Kidney epithelial cell (primary cell): Measurements from ENCODE around the gene BAD. TPM values are rescaled to one million over a fixed set of nuclear protein-coding genes. Genes with fewer than 3 reads are reported as not detected.

Experiments
- DNase-seq: peaks from one replicate; pipeline ENCODE4 v3.0.0-alpha.2; 2010; ENCODE audit warnings: low read depth
- H3K27me3 ChIP-seq: 2 replicates; pipeline ENCODE4 v1.6.0; 2011; ENCODE audit warnings: low read length; ENCODE audit not compliant: control insufficient read depth, insufficient read depth
- H3K36me3 ChIP-seq: 2 replicates; pipeline ENCODE4 v1.5.1; 2011; ENCODE audit warnings: low read length; ENCODE audit not compliant: control insufficient read depth, insufficient read depth
- H3K4me3 ChIP-seq: 2 replicates; pipeline ENCODE4 v1.5.1; 2011; ENCODE audit warnings: low read depth, mild to moderate bottlenecking, control low read depth, low read length
- total RNA-seq: library from RNA; depleted of rRNA; stranded (reverse); fragments of >200 nt; gene quantifications from 2 replicates; pipeline ENCODE4 v1.2.3, GENCODE V29; 2015
- TF ChIP-seq, protein P1 (sequence below): IDR thresholded peaks from 2 replicates; pipeline ENCODE4 v1.5.1; 2011; ENCODE audit warnings: mild to moderate bottlenecking, moderate library complexity, low read length, control low read depth, inconsistent platforms; ENCODE audit not compliant: insufficient read depth, poor library complexity, severe bottlenecking

Gene BAD
- total RNA-seq: 118 and 153 TPM in 2 replicates

GRCh38 chr11:64284048-64284961, at the start of gene BAD:
Gene BAD (minus strand): TSS chr11:64284665. CDS start chr11:64284368, 297 bp downstream.
- Histone ChIP-seq H3K27me3 (no peaks in the 10 kb centered on the region), H3K4me3 (peak within 1 kb of the TSS; percentile 65), H3K36me3 (peaks cover 1% of the 10 kb centered on the region)
- DNase-seq: no peak
- TF ChIP-seq, protein P1, sequence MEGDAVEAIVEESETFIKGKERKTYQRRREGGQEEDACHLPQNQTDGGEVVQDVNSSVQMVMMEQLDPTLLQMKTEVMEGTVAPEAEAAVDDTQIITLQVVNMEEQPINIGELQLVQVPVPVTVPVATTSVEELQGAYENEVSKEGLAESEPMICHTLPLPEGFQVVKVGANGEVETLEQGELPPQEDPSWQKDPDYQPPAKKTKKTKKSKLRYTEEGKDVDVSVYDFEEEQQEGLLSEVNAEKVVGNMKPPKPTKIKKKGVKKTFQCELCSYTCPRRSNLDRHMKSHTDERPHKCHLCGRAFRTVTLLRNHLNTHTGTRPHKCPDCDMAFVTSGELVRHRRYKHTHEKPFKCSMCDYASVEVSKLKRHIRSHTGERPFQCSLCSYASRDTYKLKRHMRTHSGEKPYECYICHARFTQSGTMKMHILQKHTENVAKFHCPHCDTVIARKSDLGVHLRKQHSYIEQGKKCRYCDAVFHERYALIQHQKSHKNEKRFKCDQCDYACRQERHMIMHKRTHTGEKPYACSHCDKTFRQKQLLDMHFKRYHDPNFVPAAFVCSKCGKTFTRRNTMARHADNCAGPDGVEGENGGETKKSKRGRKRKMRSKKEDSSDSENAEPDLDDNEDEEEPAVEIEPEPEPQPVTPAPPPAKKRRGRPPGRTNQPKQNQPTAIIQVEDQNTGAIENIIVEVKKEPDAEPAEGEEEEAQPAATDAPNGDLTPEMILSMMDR: no peak

DNA sequence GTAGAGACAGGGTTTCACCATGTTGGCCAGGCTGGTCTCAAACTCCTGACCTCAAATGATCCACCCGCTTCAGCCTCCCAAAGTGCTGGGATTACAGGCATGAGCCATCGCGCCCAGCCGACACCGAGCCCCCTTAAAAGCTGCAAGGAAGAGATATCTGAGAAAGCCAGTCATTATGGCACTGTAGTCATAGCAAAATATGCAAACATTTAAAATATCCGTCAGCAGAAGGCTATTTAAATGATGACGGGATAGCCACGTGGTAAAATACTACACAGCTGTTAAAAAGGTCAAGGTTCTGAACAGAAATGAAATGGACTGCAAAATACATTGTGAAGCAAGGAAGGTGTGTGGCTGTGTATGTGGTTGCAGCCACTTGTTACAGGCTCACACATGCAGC, 49.1 kb upstream of the BAD start:
- Histone ChIP-seq H3K4me3 (no peak overlapping the region), H3K27me3 (no peaks in the 10 kb centered on the region), H3K36me3 (no peaks in the 10 kb centered on the region)
- DNase-seq: no peak
- TF ChIP-seq, protein P1: no peak

- TF ChIP-seq, protein P1: peak; percentile 79
- peak; percentile 77 for DNase-seq
- no peaks in the 10 kb centered on the region for H3K36me3 ChIP-seq
- H3K27me3 ChIP-seq: no peaks in the 10 kb centered on the region
- no peak overlapping the region for H3K4me3 ChIP-seq
Observed at GRCh38 chr11:64331569-64332371, 47.3 kb upstream of the BAD start.

DNA sequence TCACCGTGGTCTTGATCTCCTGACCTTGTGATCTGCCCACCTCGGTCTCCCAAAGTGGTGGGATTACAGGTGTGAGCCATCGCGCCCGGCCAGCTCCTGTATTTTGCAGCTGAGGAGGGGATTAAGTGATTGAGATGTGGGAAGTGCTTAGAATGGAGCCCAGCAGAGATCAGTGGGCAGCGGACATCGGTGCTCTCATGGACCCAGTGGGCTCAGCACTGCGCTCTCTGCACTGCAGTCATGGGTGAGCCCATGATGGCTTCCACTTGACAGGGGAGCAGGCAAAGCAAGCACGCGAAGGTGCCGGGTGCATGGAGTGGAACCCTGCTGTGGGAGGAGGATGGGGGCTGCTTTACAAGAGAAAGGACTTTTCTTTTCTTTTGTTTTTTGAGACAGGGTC, 46.4 kb upstream of the BAD start:
- Histone ChIP-seq H3K36me3 (no peaks in the 10 kb centered on the region), H3K27me3 (no peaks in the 10 kb centered on the region), H3K4me3 (no peak overlapping the region)
- no peak for DNase-seq
- TF ChIP-seq, protein P1: no peak

GRCh38 chr11:64327993-64328392, 43.5 kb upstream of the BAD start:
- DNase-seq: no peak
- no peak overlapping the region for H3K4me3 ChIP-seq
- TF ChIP-seq, protein P1: no peak

More at GRCh38 chr11:64327993-64328392, 43.5 kb upstream of the BAD start:
- Histone ChIP-seq H3K27me3 (no peaks in the 10 kb centered on the region), H3K36me3 (no peaks in the 10 kb centered on the region)
